ENCODE results near the gene NCOA7.
"Not testable (repeated sequence)": the region's sequence is repeated elsewhere in the genome, so short reads cannot be mapped to it uniquely, and the experiment has no call there.

Gene NCOA7

DNA sequence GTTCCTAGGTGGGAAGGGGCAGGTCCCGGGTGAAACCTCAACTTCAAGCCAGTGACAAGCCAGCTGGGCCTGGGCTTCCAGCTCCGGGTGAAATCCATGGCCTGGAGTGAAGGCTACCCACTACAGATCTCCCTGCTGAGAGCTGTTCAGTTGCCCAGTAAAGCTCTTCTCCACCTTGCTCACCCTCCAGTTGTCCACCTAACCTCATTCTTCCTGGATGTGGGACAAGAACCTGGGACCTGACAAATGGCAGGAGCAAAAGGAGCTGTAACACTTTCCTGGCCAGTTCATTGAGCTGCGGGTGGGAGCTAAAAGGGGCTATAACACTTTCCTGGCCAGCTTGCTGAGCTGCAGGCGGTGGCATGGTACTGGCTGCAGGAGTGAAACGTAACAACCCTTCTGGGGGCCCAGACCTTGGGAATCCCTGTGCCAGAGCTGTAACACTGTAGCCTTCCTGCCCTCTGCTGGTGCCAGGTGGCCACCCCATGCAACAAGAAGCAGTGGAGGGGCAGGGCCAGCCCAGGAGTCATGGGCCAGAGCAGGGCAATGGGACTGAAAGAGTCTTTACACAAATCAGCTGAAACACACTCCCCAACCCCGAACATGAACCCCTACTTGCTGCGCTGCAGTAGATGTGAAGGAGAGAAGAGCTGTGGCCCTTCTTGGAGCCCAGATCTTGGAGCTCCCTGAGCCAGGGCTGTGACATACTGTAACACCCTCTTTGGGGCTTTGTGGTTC lies 162.2 kb downstream of the NCOA7 start:
- peak in 1 of 2 donors; percentile 4 for DNase-seq

DNA sequence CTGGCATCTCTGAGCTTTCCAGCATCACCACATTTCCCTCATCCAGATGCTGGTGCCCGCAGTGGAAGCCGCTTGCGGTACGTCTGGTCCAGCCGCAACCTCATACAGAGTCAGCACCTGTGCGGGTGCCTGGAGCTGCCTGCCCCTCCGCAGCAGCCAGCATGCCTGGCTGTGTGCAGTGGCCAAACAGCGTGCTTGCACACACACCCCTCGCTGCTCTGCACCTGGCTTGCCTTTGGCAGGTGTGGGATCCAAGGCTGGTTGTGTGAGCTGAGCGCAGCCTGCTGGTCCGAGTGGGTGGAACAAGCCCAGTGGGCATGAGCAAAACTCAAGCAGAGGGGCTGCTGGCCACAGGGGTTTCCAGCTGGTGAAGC lies 162.7 kb downstream of the NCOA7 start:
- no peak for DNase-seq

DNA sequence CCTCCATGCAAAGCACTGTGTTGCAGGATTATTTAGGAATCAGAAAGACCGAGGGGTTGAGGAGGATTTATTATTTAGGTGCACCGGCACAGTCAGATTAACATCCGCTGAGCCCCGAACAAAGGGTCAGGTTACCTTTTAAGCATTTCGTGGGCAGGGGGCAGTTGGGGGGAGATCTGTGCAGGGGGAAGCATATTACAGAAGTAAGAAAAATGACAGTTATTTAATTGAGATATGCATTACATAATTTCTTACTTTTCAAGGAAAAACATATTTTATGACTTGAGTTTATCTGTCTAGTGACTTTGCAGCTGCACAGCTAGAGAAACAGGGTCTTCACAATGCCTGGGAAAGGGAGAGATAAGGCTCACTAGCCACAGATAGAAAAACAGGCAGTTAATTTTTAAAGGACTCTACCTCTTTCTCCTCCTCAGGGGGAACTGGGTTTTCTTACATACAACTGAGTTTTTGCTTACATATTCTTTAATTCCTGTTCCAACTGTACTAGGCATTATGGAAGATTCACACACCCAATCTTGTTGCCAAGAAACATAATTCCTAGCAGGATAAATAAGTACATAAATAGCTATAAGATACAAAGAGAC lies 164.1 kb downstream of the NCOA7 start:
- DNase-seq, result no peak

DNA sequence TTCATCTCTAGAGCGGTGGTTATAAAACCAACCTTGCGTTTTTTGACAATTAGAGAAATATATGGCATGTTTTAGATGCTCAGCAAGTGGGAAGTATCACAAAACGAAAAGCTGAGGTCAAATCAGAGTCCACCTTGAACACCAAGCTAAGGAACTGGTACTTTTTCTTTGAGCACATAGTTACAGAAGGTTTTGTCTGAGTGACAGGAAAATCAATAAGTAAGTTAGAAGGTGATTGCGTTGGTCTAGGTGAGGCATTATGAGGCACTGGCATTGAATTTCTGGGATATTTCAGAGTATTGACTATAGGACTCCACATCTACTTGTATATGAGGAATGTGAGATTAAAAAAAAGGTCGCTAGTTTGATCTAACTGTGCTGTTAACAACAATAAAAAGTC lies 165.2 kb downstream of the NCOA7 start:
- no peak for DNase-seq

DNA sequence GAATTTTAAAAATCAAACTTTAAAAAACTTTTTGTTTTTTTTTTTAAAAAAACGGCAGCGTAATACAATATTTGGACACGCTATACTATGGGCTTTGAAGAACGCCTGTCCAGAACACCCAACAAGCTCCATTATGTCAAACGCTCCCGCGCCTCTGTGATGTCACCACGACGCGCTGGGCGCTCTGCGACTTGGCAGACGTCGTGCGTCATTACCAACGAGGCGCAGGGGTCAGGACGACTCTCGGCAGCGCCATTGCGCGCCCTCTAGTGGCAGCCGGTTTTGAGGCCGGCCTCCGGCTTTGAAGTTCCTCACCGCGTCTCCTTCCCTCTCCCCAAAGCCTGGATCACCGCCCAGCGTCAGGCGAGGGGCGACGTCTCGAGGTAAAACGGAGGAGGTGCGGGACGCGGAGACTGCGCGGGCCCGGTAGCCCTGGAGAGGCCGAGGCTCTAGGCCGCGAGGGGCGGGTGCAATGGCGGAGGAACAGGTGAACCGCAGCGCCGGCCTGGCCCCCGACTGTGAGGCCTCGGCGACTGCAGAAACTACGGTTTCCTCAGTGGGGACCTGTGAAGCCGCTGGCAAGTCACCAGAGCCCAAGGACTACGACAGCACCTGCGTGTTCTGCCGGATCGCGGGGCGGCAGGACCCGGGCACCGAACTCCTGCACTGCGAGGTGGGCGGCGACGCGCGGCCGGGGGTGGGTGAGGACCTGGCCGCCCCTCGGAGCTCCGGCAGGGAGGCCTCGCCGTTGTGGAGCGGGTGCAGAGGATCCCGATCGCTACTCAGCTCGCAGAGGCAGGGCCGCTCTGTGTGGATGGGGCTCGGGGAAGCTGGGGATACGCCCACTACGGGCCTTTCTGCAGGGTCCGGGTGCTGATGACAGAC lies 166.0 kb downstream of the NCOA7 start, which contains the start of gene HINT3:
HINT3 (plus strand) TSS at position 265 of the 885 bp plus-strand sequence; CDS start at position 473, 208 bp downstream.
- DNase-seq, result peak; percentile 97 to 99

DNA sequence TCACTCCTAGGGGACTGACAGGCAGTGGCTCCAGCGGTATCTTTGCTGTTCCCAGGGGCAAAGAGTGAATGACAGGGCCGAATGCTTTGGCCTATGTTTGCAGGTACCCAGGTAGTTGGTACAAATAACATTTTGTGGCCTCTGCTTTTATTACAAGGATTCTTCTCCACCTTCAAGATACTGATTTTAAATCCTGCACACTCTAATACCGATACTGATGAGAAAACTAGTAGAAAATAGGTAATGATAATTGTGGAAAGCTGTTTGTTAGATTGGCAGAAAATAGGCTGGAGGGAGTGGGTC lies 166.6 kb downstream of the NCOA7 start:
- no peak for DNase-seq

DNA sequence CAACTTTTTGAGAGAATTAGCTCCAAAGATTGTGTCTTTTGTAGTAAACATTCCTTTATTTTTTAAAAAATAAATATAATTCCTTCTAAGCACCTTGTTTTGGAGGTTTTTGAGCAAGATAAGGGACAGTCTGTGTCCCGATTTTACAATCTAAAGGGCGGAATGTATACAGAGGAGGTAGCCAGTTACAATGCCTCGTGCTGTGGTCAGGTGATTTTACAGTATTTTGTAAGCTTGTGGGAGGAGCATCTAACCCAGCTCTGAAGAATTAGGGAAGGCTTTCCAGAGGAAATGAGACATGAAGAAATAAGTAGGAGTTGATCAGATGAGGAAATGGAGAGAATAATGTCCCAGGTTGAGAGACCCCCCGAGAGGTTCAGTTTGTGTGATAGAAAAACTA lies 167.1 kb downstream of the NCOA7 start:
- DNase-seq, result no peak

DNA sequence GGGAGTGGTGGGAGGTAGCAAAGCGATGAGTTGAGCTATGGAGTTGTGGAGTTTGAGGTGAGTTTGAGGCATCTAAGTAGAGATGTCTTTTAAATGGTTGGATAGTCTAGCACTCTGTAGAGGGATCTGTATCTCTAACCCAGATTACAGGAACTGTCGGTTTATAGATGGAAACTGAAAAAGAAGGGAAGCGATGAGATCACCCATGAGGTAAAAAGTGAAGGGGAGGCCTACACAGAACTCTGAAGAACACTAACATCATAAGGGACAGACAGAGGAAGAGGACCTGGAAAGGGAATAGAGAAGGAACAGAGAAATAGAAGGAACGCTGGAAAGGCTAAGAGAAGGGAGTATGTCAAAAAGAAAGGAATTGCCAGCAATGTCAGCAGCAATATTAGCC lies 168.3 kb downstream of the NCOA7 start:
- no peak for DNase-seq

DNA sequence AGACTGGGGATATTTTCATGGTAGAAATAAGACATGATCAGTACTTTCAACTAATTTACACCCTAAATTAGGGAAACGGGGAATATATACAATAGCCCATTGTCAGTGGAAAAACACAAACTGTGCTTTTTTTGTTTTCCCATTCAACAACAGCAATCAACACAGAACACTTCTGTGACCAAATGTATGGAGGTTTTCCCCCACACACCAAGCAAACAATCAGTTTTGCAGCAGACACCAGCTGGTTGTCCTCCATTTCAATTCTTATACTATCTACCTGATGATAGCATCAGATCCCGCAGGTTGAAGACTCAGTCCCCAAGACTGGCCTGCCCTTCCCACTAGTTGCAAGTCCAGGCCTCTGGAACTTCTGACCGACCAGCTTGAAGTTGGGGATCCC lies 170.4 kb downstream of the NCOA7 start:
- no peak for DNase-seq

DNA sequence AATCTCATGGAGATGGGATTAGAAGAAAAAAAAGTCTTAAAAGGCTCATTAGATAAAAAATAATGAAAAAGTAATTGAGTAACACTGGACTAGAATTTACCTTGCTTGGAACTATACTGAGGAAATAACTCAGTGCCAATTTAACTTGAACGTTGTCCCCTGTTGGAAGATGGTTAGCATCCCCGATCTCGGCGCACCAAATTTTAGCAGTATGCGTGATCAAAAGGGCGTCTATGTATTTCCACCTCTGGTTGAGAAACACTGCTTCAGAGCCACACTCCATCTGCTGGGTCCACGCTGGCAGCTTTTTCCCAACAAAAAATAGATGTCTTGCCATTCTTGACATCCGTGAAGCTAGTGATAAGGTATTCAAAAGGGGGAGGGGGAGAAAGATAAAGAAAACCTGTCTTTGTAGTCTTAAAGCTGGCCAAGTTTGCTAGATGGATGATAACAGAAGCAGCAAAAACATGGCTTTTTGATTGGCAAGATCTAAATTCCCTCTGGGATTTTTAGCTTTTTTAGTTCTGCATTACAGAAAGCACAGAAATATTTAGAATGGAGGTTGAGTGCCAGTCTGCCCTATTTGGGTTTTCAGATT lies 172.2 kb downstream of the NCOA7 start:
- no peak for DNase-seq

DNA sequence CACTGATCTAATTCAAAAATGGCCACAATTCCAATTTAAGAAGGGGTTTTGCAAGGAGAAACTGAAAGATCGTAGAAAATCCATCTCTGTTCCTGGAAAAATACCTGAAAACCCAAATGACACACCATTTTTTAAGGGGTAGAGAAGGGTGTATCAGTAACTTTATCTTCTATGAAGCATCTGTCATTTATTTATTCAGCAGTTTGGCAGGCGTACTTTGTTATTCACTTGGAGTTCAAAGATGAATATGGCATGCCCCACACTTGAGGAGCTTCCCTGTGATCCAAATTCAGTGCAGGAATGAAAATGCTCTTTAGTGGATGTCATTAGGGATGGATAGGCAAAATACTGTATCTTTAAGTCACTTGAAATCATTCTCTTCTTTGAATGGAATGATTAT lies 173.1 kb downstream of the NCOA7 start:
- no peak for DNase-seq

DNA sequence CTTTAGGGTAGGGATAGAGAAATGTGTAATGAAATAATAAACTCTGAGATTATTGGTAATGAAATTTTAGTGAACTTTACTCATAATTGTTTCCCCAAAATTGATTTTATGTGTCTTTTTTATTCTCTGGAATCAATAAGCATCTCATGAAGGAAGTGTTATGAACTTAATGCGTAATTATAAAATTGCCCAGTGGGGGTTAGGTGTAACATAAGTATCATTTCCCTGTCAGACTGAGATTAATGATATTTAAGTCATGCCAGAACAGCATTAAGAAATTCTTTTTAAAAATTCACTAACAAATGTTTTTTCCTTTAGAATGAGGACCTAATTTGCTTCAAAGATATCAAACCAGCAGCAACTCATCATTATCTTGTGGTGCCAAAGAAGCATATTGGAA lies 175.8 kb downstream of the NCOA7 start:
- no peak for DNase-seq

DNA sequence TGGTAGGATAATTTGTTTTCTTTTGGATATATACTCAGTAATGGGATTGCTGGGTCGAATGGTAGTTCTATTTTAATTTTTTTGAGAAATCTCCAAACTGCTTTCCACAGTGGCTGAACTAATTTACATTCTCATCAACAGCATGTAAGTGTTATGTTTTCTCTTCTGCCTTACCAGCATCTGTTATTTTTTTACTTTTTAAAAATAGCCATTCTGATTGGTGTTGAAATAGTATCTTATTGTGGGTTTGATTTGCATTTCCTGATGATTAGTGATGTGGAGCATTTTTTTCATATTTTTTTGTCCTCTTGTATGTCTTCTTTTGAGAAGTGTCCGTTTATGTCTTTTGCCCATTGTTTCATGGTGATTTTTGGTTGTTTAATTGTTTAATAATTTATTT lies 177.7 kb downstream of the NCOA7 start:
- DNase-seq, result no peak

DNA sequence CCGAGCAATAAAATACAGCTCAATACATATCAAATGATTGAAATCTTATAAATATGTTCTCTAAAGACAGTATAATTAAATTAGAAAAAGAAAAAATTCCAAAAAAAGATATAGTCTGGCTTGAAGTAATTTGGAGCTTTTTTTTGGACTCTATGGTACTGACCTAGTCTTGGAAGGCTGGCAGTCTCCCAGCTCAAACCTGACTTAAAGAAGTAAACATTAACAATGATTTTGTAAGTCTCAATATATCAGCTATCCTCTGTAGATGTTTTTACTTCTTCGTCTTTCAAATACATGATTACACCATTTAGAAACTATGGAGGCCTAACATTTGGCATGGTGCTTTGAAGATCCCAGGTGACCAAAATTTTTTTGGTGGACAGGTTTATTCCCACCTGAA lies 180.0 kb downstream of the NCOA7 start:
- DNase-seq, result no peak

DNA sequence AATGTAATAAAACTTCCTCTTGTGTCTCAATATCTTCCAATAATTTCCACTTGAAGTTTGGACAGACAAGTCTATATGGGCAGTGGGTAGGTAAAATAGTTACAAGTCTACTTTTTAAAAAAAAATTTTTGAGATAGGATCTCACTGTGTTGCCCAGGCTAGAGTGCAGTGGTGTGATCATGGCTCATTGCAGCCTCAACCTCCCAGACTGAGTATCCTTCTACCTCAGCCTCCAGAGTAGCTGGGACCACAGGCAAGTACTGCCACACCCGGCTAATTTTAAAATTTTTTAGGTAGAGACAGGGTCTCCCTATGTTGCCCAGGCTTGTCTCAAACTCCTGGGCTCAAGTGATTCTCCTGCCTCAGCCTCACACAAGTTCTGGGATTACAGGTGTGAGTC lies 181.7 kb downstream of the NCOA7 start:
- not testable (repeated sequence) for DNase-seq

DNA sequence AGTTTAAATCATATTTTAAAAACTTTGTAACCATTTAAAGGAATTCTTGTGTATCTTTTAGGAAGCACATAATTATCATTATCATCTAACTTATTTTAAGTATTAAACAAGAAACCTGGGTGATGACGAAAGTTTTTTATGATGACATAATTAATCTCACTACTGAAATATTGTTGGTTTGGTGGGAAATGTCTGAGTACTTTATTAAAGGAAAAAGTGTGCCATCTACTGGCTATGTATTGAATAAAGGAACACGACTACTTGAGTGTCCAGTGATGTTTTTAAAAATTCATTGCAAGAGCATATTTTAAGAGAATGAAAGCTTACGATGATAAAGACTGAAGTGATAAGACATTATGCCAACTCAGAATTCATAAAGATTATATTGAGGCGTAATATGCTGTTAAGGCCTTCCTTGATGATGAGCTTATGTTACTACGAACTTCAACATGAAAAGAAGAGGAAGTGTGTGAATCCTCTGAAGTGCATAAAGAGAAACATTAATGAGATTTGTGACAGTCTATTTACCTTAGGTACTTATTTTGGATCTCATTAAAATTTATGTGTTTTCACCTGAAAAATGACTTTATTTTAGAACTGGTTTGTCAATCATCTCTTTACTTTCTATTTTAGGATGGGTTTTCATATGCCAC lies 183.6 kb downstream of the NCOA7 start:
- DNase-seq, result no peak

DNA sequence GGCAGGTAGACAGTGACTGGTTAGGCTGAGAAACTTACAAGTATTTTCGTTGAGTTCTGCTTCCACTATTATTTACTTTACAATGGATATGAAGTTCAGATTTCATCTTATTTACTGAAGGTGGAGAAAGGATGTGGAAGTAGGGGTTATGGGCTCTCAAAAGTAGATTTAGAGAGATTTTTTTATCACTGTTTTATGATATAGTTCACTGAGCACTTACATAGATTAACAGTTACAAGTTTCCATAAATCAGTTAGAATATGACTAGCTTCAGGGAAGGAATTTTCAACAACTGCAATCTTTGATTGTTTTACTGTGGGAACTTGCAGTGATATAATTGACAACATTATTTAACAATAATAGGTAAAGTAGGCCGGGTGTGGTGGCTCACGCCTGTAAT lies 188.3 kb downstream of the NCOA7 start:
- no peak for DNase-seq

All from activated CD4-positive, alpha-beta T cell treated with anti-CD3 and anti-CD28 coated beads for 4 hours (primary cell).